ENCODE measurements around the gene ADAMTS17. TPM values are rescaled to one million over a fixed set of nuclear protein-coding genes. Genes with fewer than 3 reads are reported as not detected.

The ADAMTS17 gene
- total RNA-seq, 1 experiment from 2014 or later, result 4.2 TPM

- no peak overlapping the region for H3K4me2 ChIP-seq (ENCODE audit: low read length)
- H4K20me1 ChIP-seq (ENCODE audit: insufficient read depth), result no peaks in the 10 kb centered on the region
- no peaks in the 10 kb centered on the region for H3K27me3 ChIP-seq (ENCODE audit: insufficient read depth, low read length)
- intact Hi-C loops (cut with micrococcal nuclease), result no loop called here
- peaks cover 0 to 19% of the 10 kb centered on the region in 2 experiments; a peak in 1 of 4 replicates for H3K4me1 ChIP-seq (ENCODE audit: control insufficient read depth in 1 of 2, insufficient read depth in 2 of 2, low read length in 2 of 2)
- no peak overlapping the region for H3K9ac ChIP-seq (ENCODE audit: low read length)
- CTCF ChIA-PET, result interaction anchor here (0.9 to 4.3 kb wide), 3 partner anchors 9 to 660 kb away, joined by 3 to 39 read pairs (median 26); no protein-coding TSS in a partner anchor
- H3K79me2 ChIP-seq (ENCODE audit: insufficient read depth, low read length), result no peaks in the 10 kb centered on the region
- ATAC-seq (no peak), DNase-seq (ENCODE audit: low read depth, low spot score) (no peak)
- TF ChIP-seq SP1 (IDR thresholded peaks at IDR 0.05; ENCODE audit: low read depth), result no peak
- peak; percentile 18; the same call in 1 of the 2 replicates for TF ChIP-seq CBX3 (IDR thresholded peaks at IDR 0.05; ENCODE audit: low read depth)
- TF ChIP-seq FOSL1 (IDR thresholded peaks at IDR 0.05; ENCODE audit: low read depth), result no peak; the same call in 1 of the 2 replicates
- TF ChIP-seq EZH2phosphoT487 (IDR thresholded peaks at IDR 0.05; ENCODE audit: borderline replicate concordance), result no peak
- TF ChIP-seq MAX (IDR thresholded peaks at IDR 0.05), result peak; percentile 56
- no peak for TF ChIP-seq REST (IDR thresholded peaks at IDR 0.05; ENCODE audit: low read depth)
- TF ChIP-seq YY1 (IDR thresholded peaks at IDR 0.05; ENCODE audit: extremely low read depth, insufficient replicate concordance, low read depth, low read length), result no peak
- TF ChIP-seq POLR2A (IDR thresholded peaks at IDR 0.05; ENCODE audit: borderline replicate concordance, extremely low read depth, insufficient read depth, insufficient read length), result no peak
- no peaks in the 10 kb centered on the region for H3K36me3 ChIP-seq (ENCODE audit: control insufficient read depth in 1 of 2, insufficient read depth in 2 of 2, low read length in 2 of 2)
- POLR2A ChIA-PET, result no interaction called here
- no TSS peak for BruUV-seq (replicated peaks)
- no peaks in the 10 kb centered on the region for H3K9me2 ChIP-seq (ENCODE audit: insufficient read depth)
- H3K9me3 ChIP-seq (ENCODE audit: control insufficient read depth in 1 of 2, insufficient read depth in 1 of 2, low read depth in 1 of 2, low read length in 2 of 2), result no peaks in the 10 kb centered on the region
- no peak overlapping the region for H2AFZ ChIP-seq (ENCODE audit: low read depth, low read length, poor library complexity, severe bottlenecking)
- RAD21 ChIA-PET (ENCODE audit: low non-redundant PET in 1 of 2, low total read pairs in 2 of 2, uncharacterized antibody in 2 of 2, unreplicated experiment in 2 of 2), result no interaction called here
- H3K4me3 ChIP-seq (replicated peaks in 1 of 2; ENCODE audit: low read depth in 1 of 2, low read length in 2 of 2), result no peak overlapping the region
- H3K27ac ChIP-seq (ENCODE audit: low read depth, low read length), result no peak overlapping the region
These were observed 6.8 kb upstream of the ADAMTS17 start for GRCh38 chr15:100348578-100348977.

All from HCT116 (cell line).